Upper lobe of left lung (tissue), 4 donors: ENCODE results near the gene GLTP.

Experiments used
- POLR2A ChIP-seq, 4 donors: fragments of 450-650 bp; IDR thresholded peaks; one replicate each; pipeline ENCODE4 v1.5.1; 2016 to 2017; ENCODE audit warnings: antibody characterized with exemption in 4 of 4, mild to moderate bottlenecking in 2 of 4
- TF ChIP-seq, protein P1 (sequence below), 6 experiments: fragments of 450-650 bp in 4 of 6; fragments of 200-600 bp in 2 of 6; sonication (generic) in 2 of 6; IDR thresholded peaks; one replicate each; pipeline ENCODE4 v1.5.1; 2016 to 2019; ENCODE audit warnings: antibody characterized with exemption in 6 of 6

GRCh38 chr12:109818253-109818652 is 62.1 kb downstream of the GLTP start:
- TF ChIP-seq, protein P1, sequence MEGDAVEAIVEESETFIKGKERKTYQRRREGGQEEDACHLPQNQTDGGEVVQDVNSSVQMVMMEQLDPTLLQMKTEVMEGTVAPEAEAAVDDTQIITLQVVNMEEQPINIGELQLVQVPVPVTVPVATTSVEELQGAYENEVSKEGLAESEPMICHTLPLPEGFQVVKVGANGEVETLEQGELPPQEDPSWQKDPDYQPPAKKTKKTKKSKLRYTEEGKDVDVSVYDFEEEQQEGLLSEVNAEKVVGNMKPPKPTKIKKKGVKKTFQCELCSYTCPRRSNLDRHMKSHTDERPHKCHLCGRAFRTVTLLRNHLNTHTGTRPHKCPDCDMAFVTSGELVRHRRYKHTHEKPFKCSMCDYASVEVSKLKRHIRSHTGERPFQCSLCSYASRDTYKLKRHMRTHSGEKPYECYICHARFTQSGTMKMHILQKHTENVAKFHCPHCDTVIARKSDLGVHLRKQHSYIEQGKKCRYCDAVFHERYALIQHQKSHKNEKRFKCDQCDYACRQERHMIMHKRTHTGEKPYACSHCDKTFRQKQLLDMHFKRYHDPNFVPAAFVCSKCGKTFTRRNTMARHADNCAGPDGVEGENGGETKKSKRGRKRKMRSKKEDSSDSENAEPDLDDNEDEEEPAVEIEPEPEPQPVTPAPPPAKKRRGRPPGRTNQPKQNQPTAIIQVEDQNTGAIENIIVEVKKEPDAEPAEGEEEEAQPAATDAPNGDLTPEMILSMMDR (IDR thresholded peaks at IDR 0.05): no peak
- TF ChIP-seq POLR2A (IDR thresholded peaks at IDR 0.05): no peak
